ENCODE data around the gene S1PR5. TPM values are rescaled to one million over a fixed set of nuclear protein-coding genes. Genes with fewer than 3 reads are reported as not detected.

S1PR5 gene
- total RNA-seq, 4 donors from 2014 or later: not detected

DNA sequence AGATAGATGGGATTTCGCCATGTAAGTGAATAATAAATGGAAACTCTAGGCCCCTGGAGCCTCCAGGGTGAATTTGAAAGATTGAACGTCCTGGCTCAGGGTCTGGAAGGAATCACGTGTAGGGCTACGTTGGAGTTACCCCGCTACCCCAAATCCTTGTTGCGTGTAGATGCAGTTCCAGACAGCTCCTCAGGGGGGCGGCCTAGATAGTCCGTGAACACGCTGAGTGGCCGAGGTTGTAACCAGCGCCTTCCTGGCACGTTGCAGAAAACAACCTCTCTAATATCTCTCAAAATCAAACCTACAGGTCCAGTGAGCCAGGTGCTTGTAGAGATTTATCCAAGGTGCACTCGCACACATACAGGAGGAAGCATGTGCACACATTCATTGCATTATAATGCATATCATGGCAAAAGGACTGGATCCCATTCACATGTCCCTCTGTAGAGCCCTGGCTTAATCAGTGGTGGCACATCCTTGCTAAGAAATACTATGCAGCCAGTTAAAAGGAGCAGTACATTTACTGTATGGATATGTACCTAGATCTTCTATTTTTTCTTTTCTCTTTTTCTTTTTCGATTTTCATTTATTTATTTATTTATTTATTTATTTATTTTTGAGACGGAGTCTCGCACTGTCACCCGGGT is 11.5 kb downstream of the S1PR5 start:
- peaks cover 0 to 24% (median 5%) of the 10 kb centered on the region in 4 donors for H3K27me3 ChIP-seq
- TF ChIP-seq POLR2A (IDR thresholded peaks at IDR 0.05; ENCODE audit: low read depth) (no peak), CTCF (IDR thresholded peaks at IDR 0.05) (peak; percentile 71 to 85 (median 79)), POLR2AphosphoS5 (IDR thresholded peaks at IDR 0.05) (peak in 1 of 2 donors; percentile 23)
- no peaks in the 10 kb centered on the region for H3K36me3 ChIP-seq
- intact Hi-C loops (cut with DNase I): no loop called here
- peaks cover 17 to 32% (median 25%) of the 10 kb centered on the region in 4 donors for H3K4me1 ChIP-seq
- H3K27ac ChIP-seq (replicated peaks in 1 of 4): no peak overlapping the region
- H3K9me3 ChIP-seq: no peaks in the 10 kb centered on the region
- DNase-seq (ENCODE audit: extremely low spot score): peak; percentile 94
- 28% methylated on average over 17 of the region's 17 CpGs for WGBS
- H3K4me3 ChIP-seq: no peak overlapping the region

DNA sequence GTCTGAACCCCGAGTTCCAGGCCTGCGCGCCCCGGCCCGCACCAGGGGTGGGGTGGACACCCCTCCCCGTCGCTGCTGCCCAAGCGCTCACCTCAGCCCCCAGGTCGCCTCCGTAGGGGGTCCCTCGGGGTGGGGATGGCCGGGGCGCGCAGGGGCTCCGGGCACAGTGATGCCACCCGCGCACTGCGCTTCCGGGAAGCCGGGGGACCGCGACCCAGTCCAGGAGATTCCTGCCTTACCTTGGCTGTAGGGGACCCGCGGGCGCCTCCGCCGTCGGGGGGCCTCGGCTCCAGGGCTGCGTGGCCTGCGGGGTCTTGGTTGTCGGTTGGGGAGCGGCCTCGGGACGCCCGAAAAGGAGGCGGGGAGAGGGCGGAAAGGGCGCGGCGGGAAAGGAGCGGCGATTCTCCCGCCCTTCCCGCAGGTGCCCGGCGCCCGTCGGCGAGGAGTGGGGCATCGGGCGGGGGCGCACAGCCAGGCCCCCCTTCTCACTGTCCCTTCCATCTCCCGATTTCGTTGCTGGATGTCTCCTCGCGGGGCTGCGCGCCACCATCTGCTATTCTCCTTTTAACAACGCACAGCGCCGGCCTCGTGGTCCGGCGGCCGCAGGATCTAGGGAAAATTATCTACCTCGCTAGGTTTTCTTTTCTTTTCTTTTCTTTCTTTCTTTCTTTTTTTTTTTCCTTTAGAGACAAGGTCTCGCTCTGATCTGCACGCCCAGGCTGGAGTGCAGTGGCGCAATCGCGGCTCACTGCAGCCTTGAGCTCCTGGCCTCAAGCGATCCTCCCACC is 14.1 kb downstream of the S1PR5 start, which contains the start of gene KEAP1:
Gene KEAP1 (minus strand): TSS at position 355 of the 788 bp plus-strand sequence. CDS start 3,323 bp downstream, outside the sequence.
- Histone ChIP-seq H3K27me3 (peaks cover 0 to under 1% (median 0%) of the 10 kb centered on the region in 4 donors), H3K4me3 (peak within 1 kb of the TSS; percentile 79 to 100 (median 94)), H3K9me3 (no peaks in the 10 kb centered on the region), H3K4me1 (peaks cover 26 to 52% (median 50%) of the 10 kb centered on the region in 4 donors), H3K27ac (replicated peaks in 1 of 4) (peak within 1 kb of the TSS; percentile 97 to 99 (median 98)), H3K36me3 (peaks cover 15 to 20% (median 19%) of the 10 kb centered on the region in 4 donors)
- intact Hi-C loops (cut with DNase I): loop anchor here (5.0 kb wide), 2 partner anchors 49 to 64 kb away; partner anchors contain the start of genes CDKN2D and KRI1
- no peak for DNase-seq (ENCODE audit: extremely low spot score)
- WGBS: 20% methylated on average over 18 of the region's 73 CpGs
- peak in 1 of 2 donors; percentile 6 for TF ChIP-seq POLR2AphosphoS5 (IDR thresholded peaks at IDR 0.05)
- no peak for TF ChIP-seq POLR2A (IDR thresholded peaks at IDR 0.05; ENCODE audit: low read depth)

DNA sequence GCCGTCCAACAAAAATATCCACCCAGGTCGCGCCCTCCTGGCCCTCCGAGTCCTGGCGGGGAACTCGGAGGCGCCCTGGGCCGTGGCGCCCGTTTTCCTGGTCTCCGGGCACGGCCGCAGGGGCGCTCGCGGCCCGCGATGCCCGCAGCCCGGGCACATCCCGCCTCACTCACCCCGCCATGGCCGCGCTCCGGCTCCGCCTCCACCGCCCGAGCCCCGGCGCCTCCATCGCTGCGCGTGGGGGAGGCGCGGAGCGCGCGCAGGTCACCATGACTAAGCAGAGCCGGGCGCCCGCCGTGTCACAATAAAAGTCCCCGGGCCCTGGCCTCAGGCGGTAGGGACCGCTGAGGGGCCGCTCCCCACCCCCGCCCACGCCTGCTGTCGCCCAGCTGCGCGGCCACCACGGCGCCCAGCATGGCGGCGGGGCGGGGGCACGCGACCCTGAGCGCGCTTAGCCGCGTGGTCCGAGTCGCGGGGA is 14.7 kb downstream of the S1PR5 start:
- peak; percentile 96 for DNase-seq (ENCODE audit: extremely low spot score)
- WGBS: no CpG with 5 or more reads among the region's 65 CpGs
- intact Hi-C loops (cut with DNase I): loop anchor here (5.0 kb wide), 2 partner anchors 50 to 65 kb away; partner anchors contain the start of genes CDKN2D and KRI1

GRCh38 chr19:10501971-10502523 is 15.2 kb downstream of the S1PR5 start:
- TF ChIP-seq POLR2AphosphoS5 (IDR thresholded peaks at IDR 0.05): peak in 1 of 2 donors; percentile 20
- no peak for TF ChIP-seq EP300 (IDR thresholded peaks at IDR 0.05)
- peaks cover 20 to 32% (median 29%) of the 10 kb centered on the region in 4 donors for H3K36me3 ChIP-seq
- WGBS: 2% methylated on average over 15 of the region's 35 CpGs
- H3K27ac ChIP-seq (replicated peaks in 1 of 4): peak overlapping the region; percentile 97 to 99 (median 98)
- H3K27me3 ChIP-seq: no peaks in the 10 kb centered on the region
- no peaks in the 10 kb centered on the region for H3K9me3 ChIP-seq
- H3K4me1 ChIP-seq: peaks cover 27 to 63% (median 62%) of the 10 kb centered on the region in 4 donors
- H3K4me3 ChIP-seq: peak overlapping the region; percentile 79 to 100 (median 94)
- no peak for DNase-seq (ENCODE audit: extremely low spot score)
- intact Hi-C loops (cut with DNase I): loop anchor here (5.0 kb wide), 2 partner anchors 50 to 65 kb away; partner anchors contain the start of genes CDKN2D and KRI1

More for the DNA sequence above, 14.7 kb downstream of the S1PR5 start:
- peak overlapping the region; percentile 79 to 100 (median 94) for H3K4me3 ChIP-seq
- H3K4me1 ChIP-seq: peaks cover 27 to 58% (median 57%) of the 10 kb centered on the region in 4 donors
- H3K27me3 ChIP-seq: no peaks in the 10 kb centered on the region
- no peaks in the 10 kb centered on the region for H3K9me3 ChIP-seq
- TF ChIP-seq POLR2A (IDR thresholded peaks at IDR 0.05; ENCODE audit: low read depth) (peak; percentile 30), EP300 (IDR thresholded peaks at IDR 0.05) (no peak), POLR2AphosphoS5 (IDR thresholded peaks at IDR 0.05) (peak; percentile 78 to 85), CTCF (IDR thresholded peaks at IDR 0.05) (peak in 2 of 3 experiments; percentile 3 to 22)
- H3K27ac ChIP-seq (replicated peaks in 1 of 4): peak overlapping the region; percentile 97 to 99 (median 98)
- H3K36me3 ChIP-seq: peaks cover 16 to 26% (median 24%) of the 10 kb centered on the region in 4 donors

DNA sequence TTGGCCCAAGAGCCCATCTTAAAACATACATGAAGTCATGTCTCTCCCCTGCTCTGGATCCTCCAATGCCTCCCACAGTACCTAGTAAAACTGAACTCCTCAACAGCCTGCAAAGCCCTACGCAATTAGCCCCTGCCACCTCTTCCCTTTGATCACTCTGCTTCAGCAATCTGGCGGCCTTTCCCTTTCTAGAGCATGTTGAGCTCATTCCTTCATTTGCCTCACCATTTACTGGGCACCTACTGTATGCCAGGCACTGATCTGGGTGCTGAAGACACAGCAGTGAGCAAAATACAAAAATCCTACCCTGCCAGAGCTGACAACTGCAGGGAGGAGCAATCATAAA is 17.0 kb downstream of the S1PR5 start:
- peaks cover 27 to 67% (median 61%) of the 10 kb centered on the region in 4 donors for H3K4me1 ChIP-seq
- no peak overlapping the region for H3K4me3 ChIP-seq
- no peaks in the 10 kb centered on the region for H3K27me3 ChIP-seq
- peaks cover 31 to 50% (median 47%) of the 10 kb centered on the region in 4 donors for H3K36me3 ChIP-seq
- intact Hi-C loops (cut with DNase I): loop anchor here (5.0 kb wide), 2 partner anchors 52 to 67 kb away; partner anchors contain the start of genes CDKN2D and KRI1
- no peak for DNase-seq (ENCODE audit: extremely low spot score)
- WGBS: 95% methylated on average over 2 of the region's 2 CpGs
- TF ChIP-seq POLR2AphosphoS5 (IDR thresholded peaks at IDR 0.05): no peak
- TF ChIP-seq EP300 (IDR thresholded peaks at IDR 0.05): no peak
- TF ChIP-seq CTCF (IDR thresholded peaks at IDR 0.05): no peak
- TF ChIP-seq POLR2A (IDR thresholded peaks at IDR 0.05; ENCODE audit: low read depth): no peak
- H3K9me3 ChIP-seq: no peaks in the 10 kb centered on the region
- no peak overlapping the region for H3K27ac ChIP-seq (replicated peaks in 1 of 4)

All from esophagus muscularis mucosa (tissue), 4 donors.